Prostate gland (tissue), 2 donors: ENCODE results near the gene ITSN1.

ENCODE experiments used
- POLR2A ChIP-seq: fragments of 450-650 bp; IDR thresholded peaks from one replicate; pipeline ENCODE4 v1.6.1; 2016; ENCODE audit warnings: antibody characterized with exemption, mild to moderate bottlenecking
- POLR2AphosphoS5 ChIP-seq: sonication (generic); formaldehyde crosslinking; IDR thresholded peaks from one replicate; pipeline ENCODE4 v1.6.1; 2017; ENCODE audit warnings: antibody characterized with exemption
- TF ChIP-seq, protein P1 (sequence below), 4 experiments: fragments of 200-600 bp in 2 of 4; fragments of 450-650 bp in 2 of 4; sonication (generic) in 2 of 4; IDR thresholded peaks; 1 replicate in 3 of 4; 2 replicates in 1 of 4; pipeline ENCODE4 v1.5.1; 2016 to 2019; ENCODE audit warnings: antibody characterized with exemption in 4 of 4, mild to moderate bottlenecking in 2 of 4, moderate library complexity in 2 of 4

DNA sequence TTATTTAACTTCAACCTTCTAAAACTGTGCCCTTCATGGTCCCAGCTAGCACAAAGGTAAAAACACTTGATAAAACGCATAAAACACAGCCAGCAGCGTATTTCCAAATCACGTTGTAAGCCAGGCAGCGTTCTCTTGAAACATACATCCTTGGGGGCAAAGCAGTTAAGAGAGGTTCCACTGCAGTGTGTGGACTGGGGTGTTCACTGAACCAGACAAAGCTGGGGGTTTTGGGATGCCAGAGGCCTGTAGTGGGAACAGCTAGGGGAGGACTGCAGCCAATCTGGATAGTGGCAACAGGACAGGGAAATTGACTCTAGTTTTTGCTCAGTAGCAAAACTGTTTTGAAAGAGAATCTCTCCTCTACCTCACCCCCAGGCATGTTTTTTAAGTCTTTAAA lies 294.8 kb downstream of the ITSN1 start:
- TF ChIP-seq POLR2A (no peak), POLR2AphosphoS5 (no peak)
- TF ChIP-seq, protein P1, sequence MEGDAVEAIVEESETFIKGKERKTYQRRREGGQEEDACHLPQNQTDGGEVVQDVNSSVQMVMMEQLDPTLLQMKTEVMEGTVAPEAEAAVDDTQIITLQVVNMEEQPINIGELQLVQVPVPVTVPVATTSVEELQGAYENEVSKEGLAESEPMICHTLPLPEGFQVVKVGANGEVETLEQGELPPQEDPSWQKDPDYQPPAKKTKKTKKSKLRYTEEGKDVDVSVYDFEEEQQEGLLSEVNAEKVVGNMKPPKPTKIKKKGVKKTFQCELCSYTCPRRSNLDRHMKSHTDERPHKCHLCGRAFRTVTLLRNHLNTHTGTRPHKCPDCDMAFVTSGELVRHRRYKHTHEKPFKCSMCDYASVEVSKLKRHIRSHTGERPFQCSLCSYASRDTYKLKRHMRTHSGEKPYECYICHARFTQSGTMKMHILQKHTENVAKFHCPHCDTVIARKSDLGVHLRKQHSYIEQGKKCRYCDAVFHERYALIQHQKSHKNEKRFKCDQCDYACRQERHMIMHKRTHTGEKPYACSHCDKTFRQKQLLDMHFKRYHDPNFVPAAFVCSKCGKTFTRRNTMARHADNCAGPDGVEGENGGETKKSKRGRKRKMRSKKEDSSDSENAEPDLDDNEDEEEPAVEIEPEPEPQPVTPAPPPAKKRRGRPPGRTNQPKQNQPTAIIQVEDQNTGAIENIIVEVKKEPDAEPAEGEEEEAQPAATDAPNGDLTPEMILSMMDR (IDR thresholded peaks at IDR 0.05), result no peak
